Fibroblast of skin of back (primary cell): Measurements from ENCODE around the gene CFDP1.

Experiments used
- DNase-seq: peaks from one replicate; pipeline ENCODE4 v3.0.0-alpha.2; 2013

The CFDP1 gene

DNA sequence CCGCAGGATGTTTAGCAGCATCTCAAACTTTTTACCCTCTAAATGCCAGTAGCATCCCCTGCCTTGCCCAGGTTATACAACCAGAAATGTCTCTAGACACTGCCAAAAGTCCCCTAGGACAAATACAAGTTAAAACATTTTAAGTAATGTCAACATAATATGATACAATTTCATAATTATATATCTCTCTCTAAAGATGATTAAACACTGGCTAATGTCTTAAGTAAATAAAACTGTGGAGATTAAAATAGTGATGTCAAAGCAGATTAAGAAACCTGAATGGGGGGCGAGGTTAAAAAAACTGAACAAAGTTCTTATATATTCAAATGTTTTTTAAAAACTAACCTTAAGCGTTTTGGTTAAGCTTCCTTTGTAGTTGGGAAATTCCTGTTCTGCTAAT is 62.1 kb downstream of the CFDP1 start:
- DNase-seq = no peak

- no peak for DNase-seq
Measured at GRCh38 chr16:75364286-75364791, 69.0 kb downstream of the CFDP1 start.

- DNase-seq = no peak
Measured at GRCh38 chr16:75362846-75363245, 70.5 kb downstream of the CFDP1 start.

GRCh38 chr16:75361936-75362335 is 71.4 kb downstream of the CFDP1 start:
- DNase-seq = no peak

DNA sequence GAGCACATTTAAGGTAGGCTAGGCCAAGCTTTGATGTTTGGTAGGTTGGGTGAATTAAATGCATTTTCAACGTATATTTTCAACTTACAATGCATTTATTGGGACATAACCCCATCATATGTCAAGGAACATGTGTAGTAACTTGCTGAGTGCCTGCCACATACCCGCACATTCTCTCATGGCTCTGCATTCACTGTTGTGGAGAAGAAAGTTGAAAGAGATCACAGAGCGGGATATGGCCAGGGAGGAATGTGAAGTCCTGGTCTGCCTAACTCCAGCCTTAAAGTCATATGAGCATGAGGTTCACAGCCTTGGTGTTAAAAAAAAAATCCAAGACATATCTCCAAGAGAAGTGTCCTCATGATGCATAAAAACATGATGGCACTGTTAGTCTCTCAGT is 79.1 kb downstream of the CFDP1 start:
- DNase-seq = no peak

- peak; percentile 91 for DNase-seq
Measured at GRCh38 chr16:75351183-75351582, 82.1 kb downstream of the CFDP1 start.

DNA sequence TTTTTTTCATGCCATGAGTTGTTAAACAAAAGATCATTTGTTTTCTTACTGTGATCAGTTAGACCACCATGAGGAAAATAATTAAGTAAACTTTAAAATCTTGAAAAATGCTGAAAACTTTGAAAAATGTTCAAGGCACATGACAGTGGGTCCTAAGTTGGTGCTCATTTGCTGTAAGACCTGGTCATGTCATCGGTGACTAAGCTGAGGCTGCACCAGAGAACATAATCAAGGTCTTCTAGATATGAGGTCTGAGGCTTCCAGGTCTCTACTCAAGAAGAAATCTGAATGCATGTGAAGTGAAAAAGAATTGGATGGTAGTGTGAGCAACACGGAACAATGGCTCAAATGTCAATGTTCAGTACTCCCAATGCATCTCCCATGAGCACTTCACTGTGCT is 87.6 kb downstream of the CFDP1 start:
- DNase-seq = no peak

- no peak for DNase-seq
Measured at GRCh38 chr16:75343941-75344340, 89.4 kb downstream of the CFDP1 start.

DNA sequence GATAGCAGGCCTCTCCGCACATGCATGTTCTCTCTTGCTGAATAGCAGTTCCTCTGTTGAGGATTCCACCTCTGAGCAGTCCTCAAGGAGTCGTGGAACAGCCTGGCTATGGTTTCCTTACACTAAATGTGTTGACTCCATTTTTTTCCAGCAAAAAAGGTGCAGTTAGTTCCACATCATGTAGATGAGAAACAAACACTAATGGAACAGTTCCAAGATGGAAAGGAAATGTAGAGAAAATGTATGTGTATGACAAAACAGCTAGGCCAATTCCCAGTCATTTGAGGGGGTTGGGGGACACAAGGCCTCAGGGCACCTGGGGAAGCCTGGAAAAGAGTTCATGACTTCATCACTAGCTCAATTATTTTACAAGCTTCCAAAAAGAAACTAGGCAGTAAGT is 90.0 kb downstream of the CFDP1 start:
- DNase-seq = no peak

- peak; percentile 69 for DNase-seq
Measured at GRCh38 chr16:75342308-75342811, 90.9 kb downstream of the CFDP1 start.

DNA sequence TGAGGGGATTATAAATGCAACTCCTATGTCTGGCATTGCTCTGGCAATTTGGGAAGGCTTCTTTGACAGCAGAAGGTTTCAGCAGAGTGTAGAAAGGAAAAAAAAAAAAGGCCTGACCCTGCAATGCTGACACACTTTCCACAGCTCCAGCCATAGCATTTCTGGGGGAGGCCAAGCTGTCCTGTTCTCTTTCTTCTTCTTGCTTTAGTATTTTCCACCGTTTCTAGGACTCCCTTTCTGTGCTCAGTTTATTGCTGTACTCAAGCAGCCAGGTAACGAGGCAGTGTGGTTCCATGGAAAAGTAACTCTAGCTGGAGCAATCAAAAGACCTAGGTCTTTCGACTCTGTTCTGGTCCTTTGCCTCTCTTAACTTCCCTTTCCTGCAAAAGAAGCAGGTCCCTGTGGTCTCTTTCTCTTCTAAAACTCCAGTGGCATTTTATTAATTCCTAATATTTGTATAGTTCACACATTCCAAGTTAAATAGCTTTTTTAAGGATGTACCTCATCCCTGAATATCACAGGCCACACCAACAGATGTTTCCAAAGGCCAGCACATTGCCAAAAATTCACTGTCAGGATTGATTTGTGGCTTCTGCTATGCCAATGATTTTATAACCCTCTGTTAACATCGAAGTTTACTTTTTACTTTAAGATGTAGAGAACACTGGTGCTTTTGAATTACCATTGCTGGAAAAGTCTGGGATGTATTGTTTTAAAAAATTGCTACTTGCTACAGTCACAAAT is 91.6 kb downstream of the CFDP1 start:
- DNase-seq = no peak

DNA sequence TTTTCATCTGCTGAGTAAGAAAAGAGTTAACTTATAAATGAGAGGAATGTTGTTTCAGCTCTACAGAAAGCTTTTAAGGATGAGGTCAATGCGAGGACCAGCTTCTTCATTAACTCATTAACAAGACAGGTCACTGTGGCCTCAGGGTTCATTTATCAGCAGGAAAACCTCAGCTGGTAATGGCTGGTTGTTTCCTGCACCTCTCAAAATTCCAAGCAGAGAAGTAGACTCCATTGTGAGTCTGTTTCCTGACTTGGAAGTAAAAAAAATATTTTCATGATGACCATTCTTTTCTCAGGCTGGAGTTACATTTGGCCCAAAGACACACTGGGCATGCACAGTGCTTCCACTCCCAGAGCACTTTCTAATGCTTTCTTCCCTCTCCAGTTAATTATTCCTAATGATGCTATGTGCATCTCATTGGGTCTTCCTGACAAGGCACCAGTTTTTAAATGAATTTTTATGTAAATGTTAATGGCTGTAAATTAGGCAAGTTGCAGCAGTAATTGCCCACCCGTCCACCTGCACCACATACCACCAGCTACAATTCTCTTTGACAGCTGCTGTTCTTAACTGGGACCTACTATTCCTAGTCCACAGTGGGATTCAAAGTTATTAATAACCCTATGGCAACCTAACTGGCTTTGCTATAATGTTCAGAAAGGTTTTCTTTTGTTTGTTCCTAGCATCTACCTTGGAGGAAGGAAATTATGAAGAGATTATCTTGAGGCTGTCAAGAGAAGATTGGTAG is 92.4 kb downstream of the CFDP1 start:
- peak; percentile 59 for DNase-seq

- DNase-seq = no peak
Measured at GRCh38 chr16:75337430-75337829, 95.9 kb downstream of the CFDP1 start.

DNA sequence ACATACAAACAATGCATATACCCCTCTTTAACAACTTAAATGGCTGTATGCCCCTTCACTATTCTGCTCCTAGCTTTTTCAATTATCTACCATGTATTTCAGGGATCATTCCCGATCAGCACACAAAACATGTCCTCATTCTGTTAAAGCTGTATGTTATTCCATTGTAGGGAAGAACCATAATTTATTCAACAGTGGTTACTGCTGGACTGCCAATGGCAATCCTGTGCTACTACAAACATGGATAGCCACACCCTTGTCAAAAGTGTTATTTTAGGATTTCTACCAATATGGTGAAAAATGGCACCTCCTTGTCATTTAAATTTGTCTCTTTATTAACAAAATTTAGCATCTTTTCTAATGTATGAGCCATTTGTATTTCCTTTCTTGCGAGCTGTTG is 96.8 kb downstream of the CFDP1 start:
- no peak for DNase-seq

- no peak for DNase-seq
Measured at GRCh38 chr16:75333721-75334163, 99.6 kb downstream of the CFDP1 start.

- DNase-seq = no peak
Measured at GRCh38 chr16:75329943-75330342, 103.4 kb downstream of the CFDP1 start.

- no peak for DNase-seq
Measured at GRCh38 chr16:75326333-75326732, 107.0 kb downstream of the CFDP1 start.

- DNase-seq = no peak
Measured at GRCh38 chr16:75323933-75324332, 109.4 kb downstream of the CFDP1 start.

GRCh38 chr16:75323198-75323597 is 110.1 kb downstream of the CFDP1 start:
- peak; percentile 29 for DNase-seq

- DNase-seq = peak; percentile 72
Measured at GRCh38 chr16:75322740-75323139, 110.6 kb downstream of the CFDP1 start.

GRCh38 chr16:75320435-75320834 is 112.9 kb downstream of the CFDP1 start:
- peak; percentile 54 for DNase-seq

DNA sequence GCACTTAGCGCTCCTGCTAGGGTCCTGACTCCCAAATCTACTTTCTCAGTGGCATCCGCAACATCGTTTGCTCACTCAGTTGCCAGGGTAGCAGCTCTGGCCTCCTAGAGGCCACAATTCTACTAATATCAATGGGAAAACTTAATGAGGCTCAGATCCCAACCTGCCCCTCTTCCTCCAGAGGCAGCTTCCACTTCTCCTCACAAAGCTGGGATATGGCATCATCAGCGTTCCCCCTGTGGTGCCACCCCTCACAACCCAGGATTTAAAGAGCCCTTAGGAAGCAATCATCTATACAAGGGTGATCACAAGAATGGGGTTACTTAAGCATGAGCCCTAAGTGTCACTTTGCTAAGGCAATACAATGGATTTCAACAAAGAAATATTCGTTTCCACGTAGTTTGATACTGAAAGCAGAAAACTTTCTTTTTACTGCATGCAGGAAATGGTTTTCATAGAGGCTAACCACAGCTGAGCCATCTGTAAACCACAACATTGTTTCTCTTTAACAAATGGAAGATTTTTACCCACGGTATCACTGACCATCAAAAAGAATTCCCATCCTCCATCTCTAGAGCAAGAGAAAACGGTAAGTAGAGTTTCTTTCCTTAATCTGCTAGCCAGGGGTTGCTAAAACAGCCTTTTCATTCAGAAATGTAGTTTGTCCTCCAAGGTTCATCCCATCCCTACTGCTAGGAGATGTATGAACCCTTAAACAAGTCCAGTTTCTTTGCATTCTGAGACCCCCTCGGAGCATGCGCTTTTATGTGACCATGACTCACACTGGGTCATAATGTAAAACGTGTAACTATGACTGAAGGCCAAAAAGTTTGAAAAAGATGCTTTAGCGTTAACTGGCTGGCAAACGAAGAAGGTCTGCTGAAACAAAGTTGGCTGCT is 113.5 kb downstream of the CFDP1 start:
- peak; percentile 93 for DNase-seq

GRCh38 chr16:75318737-75319136 is 114.6 kb downstream of the CFDP1 start:
- no peak for DNase-seq
